ENCODE results near the gene RAB3D.

DNA sequence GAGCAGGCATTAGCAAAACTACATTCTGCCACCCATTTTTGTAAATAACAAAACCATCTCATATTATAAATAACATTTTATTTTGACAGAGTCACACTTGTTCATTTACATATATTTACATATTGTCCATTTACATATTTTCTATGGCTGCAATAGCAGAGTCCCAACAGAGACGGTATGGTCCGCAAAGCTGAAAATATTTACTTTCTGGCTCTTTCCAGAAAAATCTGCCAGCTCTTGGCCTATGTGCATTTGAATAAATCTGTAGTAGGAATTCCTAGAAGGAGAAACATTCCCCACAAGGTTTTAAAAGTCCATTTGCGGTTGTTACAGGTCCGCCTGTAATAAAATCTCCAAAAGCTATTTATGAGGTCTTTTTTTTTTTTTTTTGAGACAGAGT lies 49.2 kb downstream of the RAB3D start:
- TF ChIP-seq, protein P1, sequence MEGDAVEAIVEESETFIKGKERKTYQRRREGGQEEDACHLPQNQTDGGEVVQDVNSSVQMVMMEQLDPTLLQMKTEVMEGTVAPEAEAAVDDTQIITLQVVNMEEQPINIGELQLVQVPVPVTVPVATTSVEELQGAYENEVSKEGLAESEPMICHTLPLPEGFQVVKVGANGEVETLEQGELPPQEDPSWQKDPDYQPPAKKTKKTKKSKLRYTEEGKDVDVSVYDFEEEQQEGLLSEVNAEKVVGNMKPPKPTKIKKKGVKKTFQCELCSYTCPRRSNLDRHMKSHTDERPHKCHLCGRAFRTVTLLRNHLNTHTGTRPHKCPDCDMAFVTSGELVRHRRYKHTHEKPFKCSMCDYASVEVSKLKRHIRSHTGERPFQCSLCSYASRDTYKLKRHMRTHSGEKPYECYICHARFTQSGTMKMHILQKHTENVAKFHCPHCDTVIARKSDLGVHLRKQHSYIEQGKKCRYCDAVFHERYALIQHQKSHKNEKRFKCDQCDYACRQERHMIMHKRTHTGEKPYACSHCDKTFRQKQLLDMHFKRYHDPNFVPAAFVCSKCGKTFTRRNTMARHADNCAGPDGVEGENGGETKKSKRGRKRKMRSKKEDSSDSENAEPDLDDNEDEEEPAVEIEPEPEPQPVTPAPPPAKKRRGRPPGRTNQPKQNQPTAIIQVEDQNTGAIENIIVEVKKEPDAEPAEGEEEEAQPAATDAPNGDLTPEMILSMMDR (IDR thresholded peaks at IDR 0.05), result no peak
- TF ChIP-seq POLR2A (IDR thresholded peaks at IDR 0.05), result no peak

Data from right lobe of liver (tissue), 4 donors.